ENCODE results near the gene MBD3.

The MBD3 gene

GRCh38 chr19:1592024-1592754, 476 bp downstream of the MBD3 start:
- peak; percentile 78 for DNase-seq

GRCh38 chr19:1591421-1592023, 1.1 kb downstream of the MBD3 start:
- no peak for DNase-seq

DNA sequence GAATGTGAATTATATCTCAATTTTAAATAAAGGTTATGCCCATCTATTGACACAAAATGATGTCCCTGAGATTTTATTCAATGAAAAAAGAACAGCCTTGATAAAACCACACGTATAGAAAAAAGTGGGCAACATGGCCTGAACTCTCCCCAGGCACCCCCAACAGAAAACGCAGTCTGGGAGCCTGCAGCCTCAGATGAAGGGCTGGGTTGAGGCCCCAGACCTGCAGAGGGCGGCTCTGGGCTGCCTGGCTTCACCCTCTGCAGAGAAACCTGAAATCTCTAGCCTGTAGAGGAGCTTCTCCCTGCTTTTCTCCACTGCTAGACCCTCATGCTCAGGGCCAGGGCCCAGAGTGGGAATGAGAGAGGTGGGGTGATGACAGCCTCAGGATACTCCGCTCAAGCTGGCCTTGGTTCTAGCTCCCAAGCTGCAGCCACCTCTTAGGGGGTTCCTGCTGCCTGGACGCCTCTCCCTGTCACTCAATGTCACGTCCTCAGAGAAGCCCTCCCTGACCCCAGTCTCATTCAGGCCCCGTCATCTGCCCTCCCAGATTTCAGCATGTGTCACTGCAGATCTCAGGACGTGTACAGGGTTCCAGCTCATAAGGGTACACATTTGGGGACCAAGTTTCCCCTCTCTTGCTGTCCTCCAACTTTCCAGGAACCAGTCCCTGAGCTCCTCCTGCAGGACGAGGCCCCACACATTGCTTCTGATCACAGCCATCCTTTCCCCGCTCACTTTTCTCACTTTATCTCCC, 1.8 kb downstream of the MBD3 start:
- no peak for DNase-seq

- DNase-seq = no peak
These were observed 4.8 kb downstream of the MBD3 start for GRCh38 chr19:1587872-1588271.

GRCh38 chr19:1585243-1585580, 7.5 kb downstream of the MBD3 start:
- no peak for DNase-seq

- DNase-seq = no peak
These were observed 8.0 kb downstream of the MBD3 start for GRCh38 chr19:1584500-1585242.

DNA sequence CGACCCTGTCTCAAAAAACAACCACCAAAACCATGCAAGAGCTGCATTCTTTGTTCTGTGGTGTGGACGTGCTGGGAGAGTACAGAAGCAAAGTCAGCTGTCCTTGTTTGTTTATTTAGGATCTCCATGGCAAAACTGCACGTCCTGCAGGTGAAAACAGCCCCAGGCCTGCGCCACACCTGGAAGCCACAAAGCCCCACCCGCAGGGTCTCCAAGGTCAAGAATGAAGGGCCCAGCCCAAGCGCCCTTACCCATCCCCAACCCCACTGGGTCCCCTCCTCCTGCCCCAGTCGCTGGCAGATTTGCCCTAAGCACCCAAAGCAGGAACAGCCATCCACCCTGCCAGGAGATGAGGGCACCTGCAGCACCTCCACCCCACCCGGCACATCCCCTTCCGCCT, 10.5 kb downstream of the MBD3 start:
- no peak for DNase-seq

GRCh38 chr19:1580957-1581356, 11.7 kb downstream of the MBD3 start:
- no peak for DNase-seq

DNA sequence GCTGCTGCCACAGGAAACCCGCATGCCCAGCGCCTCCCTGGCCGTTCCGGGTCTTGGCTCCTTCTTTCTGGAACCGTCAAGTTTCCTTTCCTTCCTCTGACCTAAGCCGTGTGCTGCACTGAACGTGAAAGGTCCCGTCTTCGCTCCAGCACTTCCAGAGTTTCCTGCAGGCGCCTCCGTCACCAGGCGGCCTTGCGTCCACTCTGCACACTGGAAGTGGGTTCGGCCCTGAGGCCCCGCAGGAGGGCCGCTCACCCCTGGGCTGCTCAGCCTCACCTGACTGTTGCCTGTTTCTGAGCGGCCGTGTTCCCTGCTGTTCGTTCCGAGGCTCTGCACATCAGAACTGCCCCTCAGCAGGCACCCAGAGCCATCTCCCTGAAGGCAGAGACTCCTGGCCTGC, 12.3 kb downstream of the MBD3 start:
- DNase-seq = no peak

GRCh38 chr19:1579222-1579621, 13.4 kb downstream of the MBD3 start:
- no peak for DNase-seq

DNA sequence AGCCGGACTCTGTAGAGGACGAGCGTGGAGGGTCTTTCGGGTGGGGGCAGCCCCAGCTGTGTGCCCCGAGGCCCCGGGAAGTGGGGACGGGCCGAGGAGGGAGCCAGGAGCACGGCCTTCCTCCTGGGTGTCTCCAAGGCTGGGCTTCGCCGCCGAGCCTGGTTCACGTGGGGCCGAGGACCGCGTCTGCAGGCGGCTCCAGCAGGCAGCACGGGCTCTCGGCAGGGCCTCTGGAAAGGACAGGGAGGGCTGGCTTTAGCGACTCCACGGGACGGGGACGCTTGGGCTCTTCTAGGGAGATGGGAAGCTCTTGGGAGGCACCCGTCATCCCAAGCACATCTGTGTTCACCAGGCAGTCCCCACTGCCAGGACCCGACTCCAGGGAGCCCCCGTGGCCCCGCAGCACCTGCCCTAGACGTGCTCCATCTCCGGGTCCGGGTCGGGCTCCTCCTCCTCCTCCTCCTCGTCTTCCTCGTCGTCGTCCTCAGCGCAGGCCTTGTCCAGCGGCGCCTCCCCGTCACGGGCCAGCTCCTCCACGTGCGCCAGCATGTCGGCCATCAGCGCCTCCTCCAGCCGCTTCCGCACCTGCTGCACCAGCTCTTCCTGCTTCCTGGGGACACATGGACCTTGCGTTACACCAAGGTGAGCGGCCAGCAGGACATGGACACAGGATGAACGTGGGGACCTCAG, 14.6 kb downstream of the MBD3 start:
- DNase-seq = no peak

- DNase-seq = no peak
These were observed 15.4 kb downstream of the MBD3 start for GRCh38 chr19:1577090-1577928.

DNA sequence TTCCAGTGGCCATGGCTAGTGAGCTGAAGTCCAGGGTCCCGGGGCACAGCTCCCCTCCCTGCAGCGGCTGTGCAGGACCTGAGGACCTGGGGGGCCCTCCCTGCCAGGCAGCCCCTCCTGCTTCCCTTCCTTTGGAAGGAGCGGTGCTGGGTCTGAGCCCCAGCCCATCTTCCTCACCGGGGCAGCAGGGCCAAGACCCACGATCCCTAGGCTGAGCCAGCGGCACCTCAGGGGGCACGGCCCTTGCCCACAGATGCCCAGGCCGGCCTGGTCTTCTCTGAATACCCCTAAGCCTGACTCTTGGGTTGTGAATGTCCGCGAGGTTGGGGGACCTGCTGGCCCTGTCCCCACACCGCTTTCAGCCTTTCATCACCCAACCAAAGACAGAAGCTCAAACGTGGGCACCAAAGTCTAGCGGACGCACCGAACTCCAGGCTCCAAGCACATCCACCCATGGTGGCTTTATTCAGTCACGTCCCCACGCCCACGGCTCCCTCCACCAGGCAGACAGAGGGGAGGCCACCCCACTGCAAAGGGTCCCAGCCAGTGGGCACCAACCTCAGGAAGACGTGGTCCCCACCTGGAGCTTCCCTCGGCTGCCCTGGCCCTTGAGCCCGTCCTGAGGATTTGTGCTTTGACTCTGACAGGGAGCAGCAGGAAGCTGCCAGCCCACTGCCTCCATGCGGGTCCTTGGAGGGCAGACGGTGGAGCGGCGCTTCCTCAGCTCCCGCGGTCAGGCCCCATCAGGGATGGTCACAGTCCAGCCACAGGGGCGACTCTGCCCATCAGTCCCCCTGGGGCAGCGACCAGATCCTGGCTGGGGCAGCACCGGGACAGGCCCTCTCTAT, 16.2 kb downstream of the MBD3 start:
- DNase-seq = no peak

GRCh38 chr19:1575323-1576241, 17.1 kb downstream of the MBD3 start:
- no peak for DNase-seq

DNA sequence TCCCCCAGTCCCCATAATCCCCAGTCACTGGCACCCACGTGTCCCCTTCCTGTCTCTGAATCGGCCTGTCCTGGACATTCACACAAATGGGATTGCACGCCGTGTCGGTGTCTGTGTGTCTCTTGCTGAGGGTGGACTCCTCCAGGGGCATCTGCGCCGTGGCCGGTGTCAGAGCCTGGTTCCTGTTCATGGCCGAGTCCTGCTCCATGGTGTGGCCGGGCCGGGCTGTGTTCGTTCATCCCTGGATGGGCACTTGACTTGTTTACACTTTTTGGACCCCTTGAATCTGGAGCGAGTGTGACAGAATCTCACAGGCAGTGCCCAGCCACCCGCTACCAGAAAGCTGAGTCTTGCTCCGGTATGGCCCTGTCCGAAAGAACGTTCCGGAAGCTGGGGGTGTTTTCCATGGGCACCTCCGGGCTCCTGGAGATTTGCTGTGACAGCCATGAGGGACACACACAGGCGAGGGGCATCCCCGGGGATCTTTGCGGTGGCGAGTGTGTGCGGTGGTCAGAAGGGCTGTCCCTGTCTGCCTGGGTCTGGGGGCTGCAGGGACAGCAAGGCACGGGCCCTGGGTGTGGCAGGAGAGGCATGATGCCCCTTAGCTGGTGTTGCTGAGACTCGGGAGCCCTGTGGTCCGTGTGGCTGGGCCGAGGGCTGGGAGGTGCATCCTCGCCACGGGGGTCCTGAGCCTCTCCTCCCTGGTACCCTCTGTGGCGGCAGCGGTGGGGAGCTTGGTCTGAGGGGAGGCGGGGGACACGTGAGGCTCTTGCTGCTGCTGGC, 18.1 kb downstream of the MBD3 start:
- DNase-seq = no peak

DNA sequence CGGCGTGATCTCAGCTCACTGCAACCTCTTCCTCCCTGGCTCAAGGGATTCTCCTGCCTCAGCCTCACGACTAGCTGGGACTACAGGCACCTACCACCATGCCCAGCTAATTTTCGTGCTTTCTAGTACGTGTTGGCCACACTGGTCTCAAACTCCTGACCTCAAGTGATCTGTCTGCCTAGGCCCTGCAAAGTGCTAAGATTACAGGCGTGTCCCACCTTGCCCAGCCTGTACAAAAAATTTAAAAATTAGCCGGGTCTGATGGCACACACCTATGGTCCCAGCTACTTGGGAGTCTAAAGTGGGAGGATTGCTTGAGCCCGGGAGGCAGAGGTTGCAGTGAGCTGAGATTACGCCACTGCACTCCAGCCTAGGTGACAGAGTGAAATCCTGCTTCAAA, 19.9 kb downstream of the MBD3 start:
- no peak for DNase-seq

DNA sequence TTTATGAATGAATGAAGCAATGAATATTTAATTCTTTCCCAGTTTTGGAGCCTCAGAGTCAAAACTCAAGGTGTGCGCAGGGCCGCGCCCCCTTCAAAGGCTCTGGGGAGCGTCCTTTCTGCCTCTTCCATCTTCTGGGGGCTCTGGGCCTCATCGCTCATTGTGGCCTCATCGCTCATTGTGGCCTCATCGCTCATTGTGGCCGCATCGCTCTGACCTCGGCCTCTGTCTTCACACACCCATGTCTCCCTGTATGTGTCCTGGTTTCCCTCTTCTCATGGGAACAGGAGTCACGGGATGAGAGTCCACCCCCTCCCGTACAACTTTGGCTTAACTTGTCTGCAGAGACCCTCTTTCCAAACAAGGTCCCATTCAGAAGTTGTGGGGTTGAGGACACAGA, 21.3 kb downstream of the MBD3 start:
- DNase-seq = no peak

- DNase-seq = no peak
These were observed 21.8 kb downstream of the MBD3 start for GRCh38 chr19:1570836-1571235.

GRCh38 chr19:1569997-1570396, 22.7 kb downstream of the MBD3 start:
- no peak for DNase-seq
